ENCODE data around the gene SRP72. TPM values are rescaled to one million over a fixed set of nuclear protein-coding genes. Genes with fewer than 3 reads are reported as not detected.

Gene SRP72
- polyA plus RNA-seq, 1 donor from 2014 or later = 57.0 TPM

DNA sequence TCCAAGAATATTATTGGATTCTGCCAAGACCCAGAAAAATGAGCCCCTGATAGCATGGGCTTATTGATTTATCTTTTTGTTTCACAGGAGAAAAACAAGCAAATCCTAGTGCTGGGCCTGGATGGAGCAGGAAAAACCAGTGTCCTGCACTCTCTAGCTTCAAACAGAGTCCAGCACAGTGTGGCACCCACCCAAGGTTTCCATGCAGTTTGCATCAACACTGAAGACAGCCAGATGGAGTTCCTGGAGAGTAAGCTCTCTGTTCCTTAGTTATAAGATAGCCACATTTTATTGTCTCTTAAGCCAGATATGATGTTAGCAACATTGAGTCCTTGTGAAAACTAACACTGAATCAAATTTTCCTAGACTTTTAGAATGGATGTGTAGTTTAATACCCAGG lies 43.7 kb downstream of the SRP72 start:
- Histone ChIP-seq H3F3A (ENCODE audit: insufficient read depth, low read length, poor library complexity, severe bottlenecking) (no peaks in the 10 kb centered on the region), H3K79me2 (replicated peaks; ENCODE audit: insufficient read depth, low read length) (no peaks in the 10 kb centered on the region), H3K9ac (ENCODE audit: low read length) (no peak overlapping the region), H4K20me1 (ENCODE audit: insufficient read depth) (no peaks in the 10 kb centered on the region), H2AFZ (ENCODE audit: low read depth, low read length) (no peak overlapping the region), H3K4me2 (ENCODE audit: low read length) (no peak overlapping the region), H3K4me3 (ENCODE audit: low read length) (no peak overlapping the region), H3K27ac (ENCODE audit: low read length) (no peak overlapping the region), H3K36me3 (ENCODE audit: insufficient read depth, low read length) (no peaks in the 10 kb centered on the region), H3K9me3 (ENCODE audit: low read length) (no peaks in the 10 kb centered on the region), H3K9me2 (ENCODE audit: insufficient read depth, low read length) (no peaks in the 10 kb centered on the region), H3K27me3 (ENCODE audit: insufficient read depth, low read depth, low read length) (peaks cover 6% of the 10 kb centered on the region)
- no peak for TF ChIP-seq EZH2 (IDR thresholded peaks at IDR 0.05; ENCODE audit: borderline replicate concordance, insufficient read depth, low read length, poor library complexity, severe bottlenecking)

DNA sequence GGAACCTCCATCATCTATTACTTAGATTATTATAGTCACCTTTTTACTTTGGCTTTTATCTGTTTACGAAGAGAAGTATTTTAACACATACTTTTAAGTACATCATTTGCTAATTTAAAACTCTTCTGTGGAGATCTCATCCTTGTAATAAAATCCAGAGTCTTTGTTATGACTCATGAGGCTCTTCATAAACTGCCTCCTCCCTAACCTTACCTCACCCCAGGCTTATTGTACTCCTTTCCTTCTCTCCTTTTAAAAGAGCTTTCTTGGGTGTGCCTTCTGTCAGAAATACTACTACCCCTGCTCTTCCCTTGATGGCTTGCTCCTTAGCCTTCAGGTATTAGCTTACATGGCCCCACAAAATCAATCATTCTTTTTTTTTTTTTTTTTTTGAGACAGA lies 44.7 kb downstream of the SRP72 start:
- H3K9me3 ChIP-seq (ENCODE audit: low read length) = no peaks in the 10 kb centered on the region
- H3K27me3 ChIP-seq (ENCODE audit: insufficient read depth, low read depth, low read length) = no peaks in the 10 kb centered on the region
- no peaks in the 10 kb centered on the region for H3K9me2 ChIP-seq (ENCODE audit: insufficient read depth, low read length)
- H4K20me1 ChIP-seq (ENCODE audit: insufficient read depth) = no peaks in the 10 kb centered on the region
- no peaks in the 10 kb centered on the region for H3F3A ChIP-seq (ENCODE audit: insufficient read depth, low read length, poor library complexity, severe bottlenecking)
- no peaks in the 10 kb centered on the region for H3K79me2 ChIP-seq (replicated peaks; ENCODE audit: insufficient read depth, low read length)
- H3K36me3 ChIP-seq (ENCODE audit: insufficient read depth, low read length) = no peaks in the 10 kb centered on the region
- no peak overlapping the region for H3K4me2 ChIP-seq (ENCODE audit: low read length)
- TF ChIP-seq TAF1 (IDR thresholded peaks at IDR 0.05; ENCODE audit: low read depth) (no peak), EP300 (conservative IDR thresholded peaks at IDR 0.05; ENCODE audit: poor library complexity, severe bottlenecking) (no peak), EZH2 (IDR thresholded peaks at IDR 0.05; ENCODE audit: borderline replicate concordance, insufficient read depth, low read length, poor library complexity, severe bottlenecking) (no peak), MXI1 (conservative IDR thresholded peaks at IDR 0.05; ENCODE audit: poor library complexity, severe bottlenecking) (no peak), POLR2AphosphoS5 (IDR thresholded peaks at IDR 0.05) (no peak), RAD21 (conservative IDR thresholded peaks at IDR 0.05) (no peak), SMC3 (conservative IDR thresholded peaks at IDR 0.05; ENCODE audit: poor library complexity) (no peak)
- TF ChIP-seq, protein P1, sequence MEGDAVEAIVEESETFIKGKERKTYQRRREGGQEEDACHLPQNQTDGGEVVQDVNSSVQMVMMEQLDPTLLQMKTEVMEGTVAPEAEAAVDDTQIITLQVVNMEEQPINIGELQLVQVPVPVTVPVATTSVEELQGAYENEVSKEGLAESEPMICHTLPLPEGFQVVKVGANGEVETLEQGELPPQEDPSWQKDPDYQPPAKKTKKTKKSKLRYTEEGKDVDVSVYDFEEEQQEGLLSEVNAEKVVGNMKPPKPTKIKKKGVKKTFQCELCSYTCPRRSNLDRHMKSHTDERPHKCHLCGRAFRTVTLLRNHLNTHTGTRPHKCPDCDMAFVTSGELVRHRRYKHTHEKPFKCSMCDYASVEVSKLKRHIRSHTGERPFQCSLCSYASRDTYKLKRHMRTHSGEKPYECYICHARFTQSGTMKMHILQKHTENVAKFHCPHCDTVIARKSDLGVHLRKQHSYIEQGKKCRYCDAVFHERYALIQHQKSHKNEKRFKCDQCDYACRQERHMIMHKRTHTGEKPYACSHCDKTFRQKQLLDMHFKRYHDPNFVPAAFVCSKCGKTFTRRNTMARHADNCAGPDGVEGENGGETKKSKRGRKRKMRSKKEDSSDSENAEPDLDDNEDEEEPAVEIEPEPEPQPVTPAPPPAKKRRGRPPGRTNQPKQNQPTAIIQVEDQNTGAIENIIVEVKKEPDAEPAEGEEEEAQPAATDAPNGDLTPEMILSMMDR (IDR thresholded peaks at IDR 0.05; ENCODE audit: poor library complexity, severe bottlenecking) = no peak
- TF ChIP-seq, protein P2, sequence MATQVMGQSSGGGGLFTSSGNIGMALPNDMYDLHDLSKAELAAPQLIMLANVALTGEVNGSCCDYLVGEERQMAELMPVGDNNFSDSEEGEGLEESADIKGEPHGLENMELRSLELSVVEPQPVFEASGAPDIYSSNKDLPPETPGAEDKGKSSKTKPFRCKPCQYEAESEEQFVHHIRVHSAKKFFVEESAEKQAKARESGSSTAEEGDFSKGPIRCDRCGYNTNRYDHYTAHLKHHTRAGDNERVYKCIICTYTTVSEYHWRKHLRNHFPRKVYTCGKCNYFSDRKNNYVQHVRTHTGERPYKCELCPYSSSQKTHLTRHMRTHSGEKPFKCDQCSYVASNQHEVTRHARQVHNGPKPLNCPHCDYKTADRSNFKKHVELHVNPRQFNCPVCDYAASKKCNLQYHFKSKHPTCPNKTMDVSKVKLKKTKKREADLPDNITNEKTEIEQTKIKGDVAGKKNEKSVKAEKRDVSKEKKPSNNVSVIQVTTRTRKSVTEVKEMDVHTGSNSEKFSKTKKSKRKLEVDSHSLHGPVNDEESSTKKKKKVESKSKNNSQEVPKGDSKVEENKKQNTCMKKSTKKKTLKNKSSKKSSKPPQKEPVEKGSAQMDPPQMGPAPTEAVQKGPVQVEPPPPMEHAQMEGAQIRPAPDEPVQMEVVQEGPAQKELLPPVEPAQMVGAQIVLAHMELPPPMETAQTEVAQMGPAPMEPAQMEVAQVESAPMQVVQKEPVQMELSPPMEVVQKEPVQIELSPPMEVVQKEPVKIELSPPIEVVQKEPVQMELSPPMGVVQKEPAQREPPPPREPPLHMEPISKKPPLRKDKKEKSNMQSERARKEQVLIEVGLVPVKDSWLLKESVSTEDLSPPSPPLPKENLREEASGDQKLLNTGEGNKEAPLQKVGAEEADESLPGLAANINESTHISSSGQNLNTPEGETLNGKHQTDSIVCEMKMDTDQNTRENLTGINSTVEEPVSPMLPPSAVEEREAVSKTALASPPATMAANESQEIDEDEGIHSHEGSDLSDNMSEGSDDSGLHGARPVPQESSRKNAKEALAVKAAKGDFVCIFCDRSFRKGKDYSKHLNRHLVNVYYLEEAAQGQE (IDR thresholded peaks at IDR 0.05; ENCODE audit: borderline replicate concordance) = no peak
- no peak overlapping the region for H2AFZ ChIP-seq (ENCODE audit: low read depth, low read length)
- no peak overlapping the region for H3K9ac ChIP-seq (ENCODE audit: low read length)
- H3K4me3 ChIP-seq (ENCODE audit: low read length) = no peak overlapping the region
- H3K27ac ChIP-seq (ENCODE audit: low read length) = no peak overlapping the region

DNA sequence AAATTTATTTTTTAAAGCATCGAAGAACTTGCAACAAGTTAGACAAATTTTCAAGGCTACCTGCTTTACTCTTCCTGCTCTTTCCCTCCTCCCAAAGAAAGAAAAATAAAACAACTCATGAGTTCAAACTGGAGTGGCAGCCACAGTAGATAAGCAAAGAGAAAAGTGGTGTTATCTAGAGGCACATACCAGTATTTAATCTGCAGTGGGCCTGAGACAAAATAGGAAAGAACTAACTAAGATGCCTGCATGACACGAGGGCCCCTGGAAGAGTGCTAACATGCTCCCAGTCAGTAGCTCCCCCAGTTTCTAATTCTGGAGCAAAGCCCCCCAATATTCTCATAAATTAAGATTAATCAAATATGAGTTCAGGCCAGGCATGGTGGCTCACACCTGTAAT lies 46.1 kb downstream of the SRP72 start:
- no peaks in the 10 kb centered on the region for H3K27me3 ChIP-seq (ENCODE audit: insufficient read depth, low read depth, low read length)
- no peaks in the 10 kb centered on the region for H3F3A ChIP-seq (ENCODE audit: insufficient read depth, low read length, poor library complexity, severe bottlenecking)
- H2AFZ ChIP-seq (ENCODE audit: low read depth, low read length) = no peak overlapping the region
- H3K9me2 ChIP-seq (ENCODE audit: insufficient read depth, low read length) = no peaks in the 10 kb centered on the region
- no peaks in the 10 kb centered on the region for H4K20me1 ChIP-seq (ENCODE audit: insufficient read depth)
- no peak for TF ChIP-seq SMC3 (conservative IDR thresholded peaks at IDR 0.05; ENCODE audit: poor library complexity)
- TF ChIP-seq, protein P2 (IDR thresholded peaks at IDR 0.05; ENCODE audit: borderline replicate concordance) = no peak
- no peak for TF ChIP-seq RAD21 (conservative IDR thresholded peaks at IDR 0.05)
- no peak for TF ChIP-seq POLR2AphosphoS5 (IDR thresholded peaks at IDR 0.05)
- TF ChIP-seq MXI1 (conservative IDR thresholded peaks at IDR 0.05; ENCODE audit: poor library complexity, severe bottlenecking) = no peak
- H3K36me3 ChIP-seq (ENCODE audit: insufficient read depth, low read length) = no peaks in the 10 kb centered on the region
- H3K9ac ChIP-seq (ENCODE audit: low read length) = no peak overlapping the region
- H3K27ac ChIP-seq (ENCODE audit: low read length) = no peak overlapping the region
- H3K4me3 ChIP-seq (ENCODE audit: low read length) = no peak overlapping the region
- no peak overlapping the region for H3K4me2 ChIP-seq (ENCODE audit: low read length)
- no peaks in the 10 kb centered on the region for H3K79me2 ChIP-seq (replicated peaks; ENCODE audit: insufficient read depth, low read length)
- no peaks in the 10 kb centered on the region for H3K9me3 ChIP-seq (ENCODE audit: low read length)

Data from neural cell (in vitro differentiated cells).